HL-60 (cell line): ENCODE measurements around the gene IL22RA2.

Experiments used
- CTCF ChIP-seq: IDR thresholded peaks from one replicate; pipeline ENCODE4 v1.5.1; 2011; ENCODE audit warnings: low read length, control low read depth, inconsistent platforms; ENCODE audit not compliant: insufficient read depth
- GABPA ChIP-seq: IDR thresholded peaks from 2 replicates; pipeline ENCODE4 v1.6.1; 2012; ENCODE audit warnings: low read depth

- TF ChIP-seq CTCF = no peak
- TF ChIP-seq GABPA = no peak
These were observed 42.7 kb upstream of the IL22RA2 start for GRCh38 chr6:137216106-137216505.
